ENCODE results near the gene ISCU.
"Not testable (repeated sequence)": the region's sequence is repeated elsewhere in the genome, so short reads cannot be mapped to it uniquely, and the experiment has no call there.

ISCU gene

GRCh38 chr12:108589028-108589839 lies 26.8 kb downstream of the ISCU start:
- peaks cover 11% of the 10 kb centered on the region for H3K27me3 Mint-ChIP-seq
- H3K9me3 Mint-ChIP-seq = no peaks in the 10 kb centered on the region
- no peaks in the 10 kb centered on the region for H3K4me1 Mint-ChIP-seq
- ATAC-seq = peak; percentile 43
- H3K27ac Mint-ChIP-seq = no peak overlapping the region
- DNase-seq = no peak
- H3K4me3 Mint-ChIP-seq = no peak overlapping the region

- H3K27ac Mint-ChIP-seq = no peak overlapping the region
- no peaks in the 10 kb centered on the region for H3K4me1 Mint-ChIP-seq
- DNase-seq (no peak), ATAC-seq (no peak)
- no peak overlapping the region for H3K4me3 Mint-ChIP-seq
- no peaks in the 10 kb centered on the region for H3K9me3 Mint-ChIP-seq
- peaks cover 11% of the 10 kb centered on the region for H3K27me3 Mint-ChIP-seq
Measured at GRCh38 chr12:108589840-108590229, 27.4 kb downstream of the ISCU start.

- not testable (repeated sequence) for DNase-seq, H3K4me3 Mint-ChIP-seq, H3K4me1 Mint-ChIP-seq, H3K9me3 Mint-ChIP-seq, H3K27ac Mint-ChIP-seq, ATAC-seq
- H3K27me3 Mint-ChIP-seq = peaks cover 11% of the 10 kb centered on the region
Measured at GRCh38 chr12:108590463-108590862, 28.1 kb downstream of the ISCU start.

- no peak overlapping the region for H3K27ac Mint-ChIP-seq
Measured at GRCh38 chr12:108591267-108591980, 29.0 kb downstream of the ISCU start.

GRCh38 chr12:108592033-108592909 lies 29.9 kb downstream of the ISCU start:
- Mint-ChIP-seq H3K4me1 (no peaks in the 10 kb centered on the region), H3K4me3 (no peak overlapping the region), H3K27ac (no peak overlapping the region), H3K27me3 (peaks cover 11% of the 10 kb centered on the region), H3K9me3 (no peaks in the 10 kb centered on the region)
- DNase-seq (no peak), ATAC-seq (peak; percentile 15)

More at GRCh38 chr12:108591267-108591980, 29.0 kb downstream of the ISCU start:
- ATAC-seq (peak; percentile 15), DNase-seq (no peak)
- peaks cover 11% of the 10 kb centered on the region for H3K27me3 Mint-ChIP-seq
- no peaks in the 10 kb centered on the region for H3K4me1 Mint-ChIP-seq
- H3K9me3 Mint-ChIP-seq = no peaks in the 10 kb centered on the region
- no peak overlapping the region for H3K4me3 Mint-ChIP-seq

- no peaks in the 10 kb centered on the region for H3K4me1 Mint-ChIP-seq
- no peak overlapping the region for H3K27ac Mint-ChIP-seq
- no peaks in the 10 kb centered on the region for H3K9me3 Mint-ChIP-seq
- no peak overlapping the region for H3K4me3 Mint-ChIP-seq
- no peak for ATAC-seq
- no peaks in the 10 kb centered on the region for H3K27me3 Mint-ChIP-seq
- no peak for DNase-seq
Measured at GRCh38 chr12:108594323-108594903, 32.0 kb downstream of the ISCU start.

GRCh38 chr12:108594960-108595710 lies 32.7 kb downstream of the ISCU start:
- Mint-ChIP-seq H3K9me3 (no peaks in the 10 kb centered on the region), H3K27me3 (no peaks in the 10 kb centered on the region), H3K4me1 (no peaks in the 10 kb centered on the region), H3K4me3 (no peak overlapping the region), H3K27ac (no peak overlapping the region)
- no peak for DNase-seq
- no peak for ATAC-seq

- Mint-ChIP-seq H3K4me3 (no peak overlapping the region), H3K4me1 (no peaks in the 10 kb centered on the region)
Measured at GRCh38 chr12:108595711-108596647, 33.6 kb downstream of the ISCU start.

GRCh38 chr12:108596854-108597558 lies 34.6 kb downstream of the ISCU start:
- DNase-seq (no peak), ATAC-seq (peak; percentile 35)
- Mint-ChIP-seq H3K27ac (no peak overlapping the region), H3K27me3 (no peaks in the 10 kb centered on the region), H3K4me1 (no peaks in the 10 kb centered on the region), H3K9me3 (no peaks in the 10 kb centered on the region), H3K4me3 (no peak overlapping the region)

More at GRCh38 chr12:108595711-108596647, 33.6 kb downstream of the ISCU start:
- no peak overlapping the region for H3K27ac Mint-ChIP-seq
- DNase-seq (no peak), ATAC-seq (no peak)
- no peaks in the 10 kb centered on the region for H3K27me3 Mint-ChIP-seq
- H3K9me3 Mint-ChIP-seq = no peaks in the 10 kb centered on the region

- no peaks in the 10 kb centered on the region for H3K27me3 Mint-ChIP-seq
- peak within 1 kb of the TSS; percentile 3 to 5 for H3K27ac Mint-ChIP-seq
- no peak for DNase-seq
Measured at GRCh38 chr12:108597559-108598471, 35.4 kb downstream of the ISCU start, which contains the start of gene TMEM119. TMEM119 (minus strand) TSS chr12:108598084; CDS start chr12:108592383, 5,701 bp downstream.

GRCh38 chr12:108598553-108599250 lies 36.3 kb downstream of the ISCU start:
- no peak for DNase-seq

More at GRCh38 chr12:108597559-108598471, 35.4 kb downstream of the ISCU start, which contains the start of gene TMEM119:
- no peaks in the 10 kb centered on the region for H3K9me3 Mint-ChIP-seq
- no peak within 1 kb of the TSS for H3K4me3 Mint-ChIP-seq
- no peaks in the 10 kb centered on the region for H3K4me1 Mint-ChIP-seq
- ATAC-seq = peak; percentile 28

GRCh38 chr12:108599541-108599940 lies 37.1 kb downstream of the ISCU start:
- no peaks in the 10 kb centered on the region for H3K27me3 Mint-ChIP-seq
- H3K4me1 Mint-ChIP-seq = no peaks in the 10 kb centered on the region
- no peak overlapping the region for H3K4me3 Mint-ChIP-seq
- H3K27ac Mint-ChIP-seq = no peak overlapping the region
- DNase-seq = no peak
- no peaks in the 10 kb centered on the region for H3K9me3 Mint-ChIP-seq
- no peak for ATAC-seq

More at GRCh38 chr12:108598553-108599250, 36.3 kb downstream of the ISCU start:
- H3K9me3 Mint-ChIP-seq = no peaks in the 10 kb centered on the region
- peak overlapping the region in 1 of 2 donors; percentile 3 for H3K27ac Mint-ChIP-seq
- H3K27me3 Mint-ChIP-seq = no peaks in the 10 kb centered on the region
- H3K4me3 Mint-ChIP-seq = no peak overlapping the region
- no peak for ATAC-seq
- H3K4me1 Mint-ChIP-seq = no peaks in the 10 kb centered on the region
